K562 (cell line): ENCODE results near the gene TPD52L1. TPM values are rescaled to one million over a fixed set of nuclear protein-coding genes. Genes with fewer than 3 reads are reported as not detected.
A peak's percentile ranks its signal among the peaks of the same experiment; 100 is the strongest.

Experiments used
- ATAC-seq: fragments of 200-7000 bp; cut with Tn5 transposase; 3 replicates; pipeline ENCODE4 v1.9.1; 2020; ENCODE audit warnings: moderate library complexity
- BruUV-seq: library from RNA; stranded (reverse); fragments of 400-500 nt; replicated peaks from 2 replicates; lab custom pipeline; 2021; lab: Mats Ljungman, UMichigan
- CTCF ChIA-PET: fragments of 300-600 bp; formaldehyde crosslinking; extraction: SDS; loops from one replicate; lab custom pipeline; 2021; ENCODE audit warnings: low intra/inter-chr PET ratio; lab: Yijun Ruan, JAX
- POLR2A ChIA-PET: fragments of 300-600, 350-650 bp; sonication (Branson Sonifier 250); formaldehyde crosslinking; extraction: SDS; loops from one replicate; lab custom pipeline; 2021; ENCODE audit warnings: antibody characterized with exemption, inconsistent platforms; lab: Yijun Ruan, JAX
- DNase-seq, 4 experiments: peaks; one replicate each; pipeline versions ENCODE4 v3.0.0 to v3.0.0-alpha.2; 2011 to 2018; ENCODE audit warnings: low spot score in 3 of 4, mixed read lengths in 3 of 4; ENCODE audit errors: extremely low read depth in 1 of 4
- FAIRE-seq: peaks from 2 replicates; lab custom pipeline; 2011; peaks lifted over from hg19 to GRCh38; lab: Jason Lieb, UNC
- H2AFZ ChIP-seq: 2 replicates; pipeline ENCODE4 v1.6.0; 2011; ENCODE audit warnings: low read depth, low read length, control low read depth, inconsistent platforms
- H3K27ac ChIP-seq: fragments of 200-600 bp; 3 replicates; pipeline ENCODE4 v1.8.0; 2011; ENCODE audit warnings: low read depth, mild to moderate bottlenecking, control low read depth, inconsistent platforms, low read length, moderate library complexity, mixed read lengths; ENCODE audit errors: extremely low read depth
- H3K27me3 ChIP-seq, 2 experiments: fragments of 300-600 bp in 1 of 2; 2 replicates in 1 of 2; 3 replicates in 1 of 2; pipeline versions ENCODE4 v1.6.0 to v1.8.0; 2011; ENCODE audit warnings: inconsistent platforms in 2 of 2, low read length in 2 of 2, mild to moderate bottlenecking in 1 of 2, mixed read lengths in 1 of 2, moderate library complexity in 1 of 2; ENCODE audit not compliant: control insufficient read depth in 2 of 2, insufficient read depth in 2 of 2
- H3K36me3 ChIP-seq: fragments of 300-600 bp; 3 replicates; pipeline ENCODE4 v1.8.0; 2011; ENCODE audit warnings: mild to moderate bottlenecking, low read length, inconsistent platforms; ENCODE audit not compliant: control insufficient read depth, insufficient read depth
- H3K4me1 ChIP-seq, 2 experiments: fragments of 200-600 bp in 1 of 2; replicated peaks in 1 of 2; 2 replicates in 1 of 2; 3 replicates in 1 of 2; pipeline versions ENCODE4 v1.5.1 to v1.8.0; 2011; ENCODE audit warnings: inconsistent platforms in 2 of 2, low read length in 2 of 2, mild to moderate bottlenecking in 1 of 2, mixed read lengths in 1 of 2, moderate library complexity in 1 of 2; ENCODE audit not compliant: control insufficient read depth in 2 of 2, insufficient read depth in 2 of 2
- H3K4me2 ChIP-seq: 2 replicates; pipeline ENCODE4 v1.6.1; 2011; ENCODE audit warnings: low read length, control low read depth, inconsistent platforms, mixed read lengths; ENCODE audit not compliant: insufficient read depth
- H3K4me3 ChIP-seq: fragments of 200-600 bp; sonication (generic), shearing (Covaris generic); 2 replicates; pipeline ENCODE4 v1.5.1; 2016; ENCODE audit warnings: control low read depth, inconsistent platforms
- H3K79me2 ChIP-seq: fragments of 200-600 bp; 3 replicates; pipeline ENCODE4 v1.8.0; 2011; ENCODE audit warnings: low read length, inconsistent platforms; ENCODE audit not compliant: control insufficient read depth, insufficient read depth
- H3K9ac ChIP-seq, 2 experiments: 2 replicates each; pipeline versions ENCODE4 v1.6.0 to v1.6.1; 2011; ENCODE audit warnings: low read depth in 2 of 2, low read length in 2 of 2, control low read depth in 1 of 2, inconsistent platforms in 1 of 2, mild to moderate bottlenecking in 1 of 2, mixed read lengths in 1 of 2; ENCODE audit not compliant: insufficient read depth in 1 of 2
- H3K9me1 ChIP-seq: one replicate; pipeline ENCODE4 v1.6.0; 2011; ENCODE audit warnings: inconsistent platforms, mild to moderate bottlenecking, low read length, moderate library complexity; ENCODE audit not compliant: control insufficient read depth, insufficient read depth
- H3K9me3 ChIP-seq: replicated peaks from 2 replicates; pipeline ENCODE4 v1.5.1; 2011; ENCODE audit warnings: low read depth, low read length, inconsistent platforms; ENCODE audit not compliant: control insufficient read depth, insufficient read depth
- H4K20me1 ChIP-seq: replicated peaks from 2 replicates; pipeline ENCODE4 v1.6.1; 2011; ENCODE audit warnings: low read length, inconsistent platforms, mixed read lengths; ENCODE audit not compliant: control insufficient read depth, insufficient read depth
- E2F1 ChIP-seq: sonication (generic); formaldehyde crosslinking; IDR thresholded peaks from 2 replicates; pipeline ENCODE4 v1.8.1; 2023; ENCODE audit warnings: mild to moderate bottlenecking, missing genetic modification reagents, moderate library complexity
- RBBP5 ChIP-seq: fragments of 200-600 bp; sonication (generic); IDR thresholded peaks from 2 replicates; pipeline ENCODE4 v1.6.1; 2012; ENCODE audit warnings: borderline replicate concordance, mild to moderate bottlenecking, low read length, control low read depth, inconsistent platforms; ENCODE audit not compliant: insufficient read depth, poor library complexity, severe bottlenecking
- RFX5 ChIP-seq: IDR thresholded peaks from 2 replicates; pipeline ENCODE4 v1.6.1; 2011; ENCODE audit warnings: low read depth, mild to moderate bottlenecking, improper control_type of control experiment, low read length
- SUPT5H ChIP-seq: fragments of 450-650 bp; IDR thresholded peaks from 2 replicates; pipeline ENCODE4 v1.6.1; 2016
- WGBS: fragments of 100-300 bp; shearing (Covaris generic); methylation state at CpG from one replicate; pipeline ENCODE4 v1.1.6; 2016; ENCODE audit warnings: low coverage, mixed read lengths; ENCODE audit not compliant: insufficient coverage; ENCODE audit errors: missing lambda C conversion rate; 5-methylcytosine and 5-hydroxymethylcytosine counted together
- in situ Hi-C: fragments of 300-500 bp; cut with MboI; formaldehyde crosslinking; loops from 4 replicates; pipeline ENCODE4 v1.15.0; 2018; ENCODE audit warnings: inconsistent platforms, mixed read lengths
- intact Hi-C: fragments of 100-400 bp; cut with micrococcal nuclease; formaldehyde crosslinking; loops from 2 replicates; pipeline ENCODE4 v1.14.2; 2022
- polyA plus RNA-seq, 8 experiments: library from polyadenylated mRNA; depleted of rRNA in 4 of 8; stranded (reverse) in 5 of 8; unstranded in 3 of 8; fragments of >200 nt; fragmentation: Nextera tagmentation in 2 of 8; fragmentation: Illumina TruSeq in 1 of 8; extraction: Ambion mirVana in 2 of 8; extraction: Trizol in 1 of 8; gene quantifications; 2 replicates each; pipeline versions ENCODE4 v1.2.1 to v1.2.3, GENCODE V29; 2011 to 2014; ENCODE audit warnings: inconsistent platforms in 1 of 8, missing spikeins in 1 of 8
- total RNA-seq, 7 experiments: library from RNA; depleted of rRNA in 6 of 7; stranded (reverse); fragments of >200 nt in 6 of 7; fragmentation: Illumina TruSeq in 2 of 7; extraction: Trizol in 2 of 7; gene quantifications; 2 replicates each; pipeline versions ENCODE4 v1.2.1 to v1.2.3, GENCODE V29; 2011 to 2021; ENCODE audit warnings: low replicate concordance in 1 of 7

TPD52L1 gene
- total and polyA plus RNA-seq, 9 of the 15 experiments (the other 6 are each of a cell fraction or from before 2014, with no cell fraction given), result 12.9 to 149 (median 75.7) TPM

DNA sequence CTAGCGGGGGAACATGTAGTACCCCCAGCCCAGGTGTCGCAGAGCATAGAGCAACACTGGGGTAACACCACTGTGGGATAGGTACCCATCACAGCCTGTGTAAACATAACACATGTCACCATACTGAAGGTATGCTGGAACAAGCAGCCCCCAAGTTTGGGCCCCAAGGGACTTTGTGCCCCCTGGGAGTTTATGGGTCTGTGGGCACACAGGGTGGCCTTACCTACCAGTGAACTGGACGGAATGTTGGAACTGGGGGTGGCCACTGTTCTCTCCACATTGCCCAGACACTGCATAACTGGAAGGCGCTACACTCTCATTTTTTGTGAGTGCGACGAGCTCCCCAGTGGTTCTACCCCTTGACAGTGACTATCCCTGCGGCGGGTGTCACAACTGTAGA, 119.7 kb downstream of the TPD52L1 start:
- CTCF ChIA-PET, result no interaction called here
- no TSS peak for BruUV-seq
- in situ Hi-C loops, result no loop called here
- POLR2A ChIA-PET, result interaction anchor here (0.6 to 1.6 kb wide), 3 partner anchors 9 to 700 kb away, joined by 3 to 5 read pairs (median 4); no protein-coding TSS in a partner anchor
- no peaks in the 10 kb centered on the region for H3K4me1 ChIP-seq
- TF ChIP-seq RBBP5 (no peak), E2F1 (CRISPR knock-in tag) (no peak), RFX5 (no peak), SUPT5H (no peak)
- no peaks in the 10 kb centered on the region for H3K9me3 ChIP-seq
- DNase-seq, result no peak
- no peak overlapping the region for H2AFZ ChIP-seq
- no peak overlapping the region for H3K9ac ChIP-seq
- H4K20me1 ChIP-seq, result 0 out of 2 replicates have a peak, but pooled peaks cover 3% of the 10 kb centered on the region
- H3K4me3 ChIP-seq, result no peak overlapping the region
- H3K36me3 ChIP-seq, result peaks cover 67% of the 10 kb centered on the region
- ATAC-seq, result peak; percentile 7; the same call in 1 of the 3 replicates
- no peak for FAIRE-seq
- intact Hi-C loops, result no loop called here
- 92% methylated on average over 8 of the region's 8 CpGs for WGBS
- H3K9me1 ChIP-seq, result no peaks in the 10 kb centered on the region
- H3K27me3 ChIP-seq, result no peaks in the 10 kb centered on the region
- H3K79me2 ChIP-seq, result peaks cover under 1% of the 10 kb centered on the region; the same call in 1 of the 3 replicates
- no peak overlapping the region for H3K4me2 ChIP-seq
- H3K27ac ChIP-seq, result no peak overlapping the region
